HFFc6 (cell line): ENCODE results near the gene SLCO2A1. TPM values are rescaled to one million over a fixed set of nuclear protein-coding genes. Genes with fewer than 3 reads are reported as not detected.
A peak's percentile ranks its signal among the peaks of the same experiment; 100 is the strongest.

Experiments
- DNase-seq: peaks from one replicate; pipeline ENCODE4 v3.0.0-alpha.2; 2018
- H3K27ac Mint-ChIP-seq: 2 replicates; pipeline ENCODE4 v1.8.0; 2020; ENCODE audit warnings: mild to moderate bottlenecking, mixed read lengths
- H3K27me3 Mint-ChIP-seq: 2 replicates; pipeline ENCODE4 v1.8.0; 2021; ENCODE audit warnings: mild to moderate bottlenecking, moderate library complexity, mixed read lengths; ENCODE audit not compliant: insufficient read depth
- H3K36me3 Mint-ChIP-seq: 2 replicates; pipeline ENCODE4 v1.8.0; 2021; ENCODE audit warnings: low read depth, mixed read lengths
- H3K4me1 Mint-ChIP-seq: 2 replicates; pipeline ENCODE4 v1.8.0; 2020; ENCODE audit warnings: low read depth, mixed read lengths
- H3K4me3 Mint-ChIP-seq: 2 replicates; pipeline ENCODE4 v1.8.0; 2020; ENCODE audit warnings: mild to moderate bottlenecking, moderate library complexity, mixed read lengths
- H3K9me3 Mint-ChIP-seq: 2 replicates; pipeline ENCODE4 v1.8.0; 2020; ENCODE audit warnings: mild to moderate bottlenecking, mixed read lengths
- CTCF ChIP-seq: fragments of 200-600 bp; sonication (generic); IDR thresholded peaks from 2 replicates; pipeline ENCODE4 v1.5.0; 2021; ENCODE audit warnings: antibody characterized with exemption, mild to moderate bottlenecking
- total RNA-seq, 6 experiments: library from RNA; stranded (reverse); fragmentation: NEBNext Ultra II Directional; extraction: Animal tissue kit (Norgen Biotek cat#: 25700); gene quantifications; 2 replicates in 1 of 6; 3 replicates in 5 of 6; pipeline ENCODE4 v1.2.3, GENCODE V29; 2021

The SLCO2A1 gene
- total RNA-seq, 6 experiments from 2014 or later = 0.13 to 0.17 TPM; not detected in 4

- no peaks in the 10 kb centered on the region for H3K9me3 Mint-ChIP-seq
- peaks cover 12% of the 10 kb centered on the region for H3K4me1 Mint-ChIP-seq
- TF ChIP-seq CTCF = no peak
- peak overlapping the region; percentile 87; the same call in 1 of the 2 replicates for H3K4me3 Mint-ChIP-seq
- peaks cover 24% of the 10 kb centered on the region for H3K27me3 Mint-ChIP-seq
- DNase-seq = no peak
- H3K27ac Mint-ChIP-seq = no peak overlapping the region
- H3K36me3 Mint-ChIP-seq = no peaks in the 10 kb centered on the region
These were observed 1.1 kb downstream of the SLCO2A1 start for GRCh38 chr3:134028486-134029255.

GRCh38 chr3:134027631-134028030 is 2.1 kb downstream of the SLCO2A1 start:
- H3K27me3 Mint-ChIP-seq = peaks cover 24% of the 10 kb centered on the region
- DNase-seq = no peak
- no peaks in the 10 kb centered on the region for H3K9me3 Mint-ChIP-seq
- no peak overlapping the region for H3K27ac Mint-ChIP-seq
- TF ChIP-seq CTCF = no peak
- no peak overlapping the region for H3K4me3 Mint-ChIP-seq
- no peaks in the 10 kb centered on the region for H3K36me3 Mint-ChIP-seq
- peaks cover 7% of the 10 kb centered on the region for H3K4me1 Mint-ChIP-seq

GRCh38 chr3:134020135-134020680 is 9.5 kb downstream of the SLCO2A1 start:
- Mint-ChIP-seq H3K27ac (no peak overlapping the region), H3K4me1 (no peaks in the 10 kb centered on the region), H3K27me3 (peaks cover 3% of the 10 kb centered on the region), H3K36me3 (no peaks in the 10 kb centered on the region), H3K9me3 (no peaks in the 10 kb centered on the region), H3K4me3 (no peak overlapping the region)
- no peak for DNase-seq
- TF ChIP-seq CTCF = no peak

GRCh38 chr3:134018850-134019249 is 10.9 kb downstream of the SLCO2A1 start:
- Mint-ChIP-seq H3K4me1 (no peaks in the 10 kb centered on the region), H3K4me3 (no peak overlapping the region), H3K27me3 (peaks cover 3% of the 10 kb centered on the region), H3K9me3 (no peaks in the 10 kb centered on the region), H3K27ac (no peak overlapping the region), H3K36me3 (no peaks in the 10 kb centered on the region)
- DNase-seq = no peak
- TF ChIP-seq CTCF = no peak

GRCh38 chr3:134018406-134018805 is 11.3 kb downstream of the SLCO2A1 start:
- Mint-ChIP-seq H3K4me3 (no peak overlapping the region), H3K27ac (no peak overlapping the region), H3K27me3 (peaks cover 3% of the 10 kb centered on the region), H3K36me3 (no peaks in the 10 kb centered on the region), H3K4me1 (no peaks in the 10 kb centered on the region), H3K9me3 (no peaks in the 10 kb centered on the region)
- no peak for TF ChIP-seq CTCF
- DNase-seq = no peak
